Measurements from ENCODE around the gene SRRM4. TPM values are rescaled to one million over a fixed set of nuclear protein-coding genes. Genes with fewer than 3 reads are reported as not detected.

Gene SRRM4
- total and polyA plus RNA-seq, 10 of the 15 experiments (the other 5 are each of a cell fraction or from before 2014, with no cell fraction given), result under 0.01 to 0.01 TPM; not detected in 8

GRCh38 chr12:119130523-119130922, 149.2 kb downstream of the SRRM4 start:
- H3K27me3 ChIP-seq (replicated peaks in 1 of 2; ENCODE audit: control insufficient read depth in 2 of 2, insufficient read depth in 2 of 2, low read length in 1 of 2), result no peaks in the 10 kb centered on the region
- intact Hi-C loops (cut with micrococcal nuclease; ENCODE audit: unreplicated experiment), result no loop called here
- H3K4me1 ChIP-seq (ENCODE audit: control insufficient read depth, insufficient read depth, low read length), result no peaks in the 10 kb centered on the region
- no TSS peak for BruUV-seq (replicated peaks)
- WGBS (ENCODE audit: insufficient coverage, insufficient replicate concordance, low lambda C conversion rate, missing lambda C conversion rate), result 56% methylated on average over 10 of the region's 10 CpGs
- H4K20me1 ChIP-seq (ENCODE audit: control insufficient read depth, insufficient read depth), result no peaks in the 10 kb centered on the region
- no peaks in the 10 kb centered on the region for H3K36me3 ChIP-seq (ENCODE audit: control insufficient read depth in 2 of 2, insufficient read depth in 2 of 2, low read length in 1 of 2)
- H3K27ac ChIP-seq (ENCODE audit: control insufficient read depth, insufficient read depth), result no peak overlapping the region
- no peaks in the 10 kb centered on the region; the same call in 2 of the 3 replicates for H3K9me3 ChIP-seq (replicated peaks; ENCODE audit: control insufficient read depth, insufficient read depth, low read length)
- H3K4me3 ChIP-seq, result no peak overlapping the region
- SMC1A ChIA-PET (ENCODE audit: uncharacterized antibody, unreplicated experiment), result no interaction called here
- POLR2A ChIA-PET, result no interaction called here
- in situ Hi-C loops (cut with MboI), result no loop called here
- ATAC-seq, result no peak
- TF ChIP-seq E2F8 (IDR thresholded peaks at IDR 0.05; ENCODE audit: low read depth, partially characterized antibody) (no peak), POLR2AphosphoS5 (IDR thresholded peaks at IDR 0.05; ENCODE audit: low read length) (no peak), SMAD1 (IDR thresholded peaks at IDR 0.05; ENCODE audit: low read depth, partially characterized antibody) (no peak), USF1 (IDR thresholded peaks at IDR 0.05; ENCODE audit: borderline replicate concordance, extremely low read length, insufficient read depth, low read depth, low read length) (no peak), CREM (IDR thresholded peaks at IDR 0.05; ENCODE audit: low read depth) (no peak), ZNF384 (IDR thresholded peaks at IDR 0.05; ENCODE audit: borderline replicate concordance, low read depth, low read length) (no peak), NBN (IDR thresholded peaks at IDR 0.05) (no peak), E2F4 (IDR thresholded peaks at IDR 0.05; ENCODE audit: low read depth, low read length) (no peak), BCL11A (IDR thresholded peaks at IDR 0.05; ENCODE audit: low read depth, low read length) (no peak), ASH2L (IDR thresholded peaks at IDR 0.05; ENCODE audit: borderline replicate concordance, low read depth) (no peak), CREB1 (IDR thresholded peaks at IDR 0.05; ENCODE audit: low read depth) (no peak), BRCA1 (IDR thresholded peaks at IDR 0.05; ENCODE audit: low read depth, low read length) (no peak), JUND (IDR thresholded peaks at IDR 0.05; ENCODE audit: low read depth, low read length) (no peak)
- RAD21 ChIA-PET (ENCODE audit: unreplicated experiment), result no interaction called here
- H3K4me2 ChIP-seq (ENCODE audit: control insufficient read depth, insufficient read depth), result no peak overlapping the region
- no peak overlapping the region for H2AFZ ChIP-seq (ENCODE audit: control insufficient read depth, low read depth, low read length)
- no peak for DNase-seq (ENCODE audit: low read depth, low spot score)
- no peak for FAIRE-seq
- H3K9ac ChIP-seq (ENCODE audit: control insufficient read depth, insufficient read depth, low read length), result no peak overlapping the region
- CTCF ChIA-PET, result no interaction called here
- no peaks in the 10 kb centered on the region for H3K79me2 ChIP-seq (ENCODE audit: control insufficient read depth, insufficient read depth, low read length)
